ENCODE data around the gene PTPRN2. TPM values are rescaled to one million over a fixed set of nuclear protein-coding genes. Genes with fewer than 3 reads are reported as not detected.

PTPRN2 gene
- total and polyA plus RNA-seq, 2 donors (not counting 1 experiment from before 2014, with no cell fraction given): 0.54 to 1.2 TPM

DNA sequence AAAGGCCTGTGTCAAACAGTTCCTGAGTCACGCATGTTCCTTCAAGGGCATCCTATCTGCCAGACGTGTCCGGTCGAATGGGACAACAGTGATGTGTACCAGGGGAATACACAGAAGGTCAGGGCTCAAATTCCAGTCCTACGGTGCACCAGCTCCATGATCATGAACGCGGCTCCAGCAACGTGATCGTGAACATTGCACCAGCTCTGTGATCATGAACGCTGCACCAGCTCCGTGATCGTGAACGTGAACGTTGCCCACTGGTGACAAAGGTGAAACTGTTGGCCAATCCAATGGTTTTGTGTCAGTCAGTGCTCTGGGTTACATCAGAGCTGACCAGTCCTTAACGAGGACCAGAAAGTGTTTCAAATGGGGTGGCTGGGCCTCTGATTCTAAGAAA, 4.3 kb upstream of the PTPRN2 start:
- no peak overlapping the region for H3K4me2 ChIP-seq (ENCODE audit: extremely low read depth, insufficient read depth, low read length)
- no peak overlapping the region for H3K27ac ChIP-seq (ENCODE audit: insufficient read depth, low read length)
- no peaks in the 10 kb centered on the region for H3K36me3 ChIP-seq (ENCODE audit: control insufficient read depth, insufficient read depth, low read length)
- no peak overlapping the region for H3K4me3 ChIP-seq (replicated peaks in 1 of 4; ENCODE audit: control extremely low read depth in 1 of 4, insufficient read depth in 1 of 4, low read depth in 3 of 4, low read length in 4 of 4)
- TF ChIP-seq, protein P1, sequence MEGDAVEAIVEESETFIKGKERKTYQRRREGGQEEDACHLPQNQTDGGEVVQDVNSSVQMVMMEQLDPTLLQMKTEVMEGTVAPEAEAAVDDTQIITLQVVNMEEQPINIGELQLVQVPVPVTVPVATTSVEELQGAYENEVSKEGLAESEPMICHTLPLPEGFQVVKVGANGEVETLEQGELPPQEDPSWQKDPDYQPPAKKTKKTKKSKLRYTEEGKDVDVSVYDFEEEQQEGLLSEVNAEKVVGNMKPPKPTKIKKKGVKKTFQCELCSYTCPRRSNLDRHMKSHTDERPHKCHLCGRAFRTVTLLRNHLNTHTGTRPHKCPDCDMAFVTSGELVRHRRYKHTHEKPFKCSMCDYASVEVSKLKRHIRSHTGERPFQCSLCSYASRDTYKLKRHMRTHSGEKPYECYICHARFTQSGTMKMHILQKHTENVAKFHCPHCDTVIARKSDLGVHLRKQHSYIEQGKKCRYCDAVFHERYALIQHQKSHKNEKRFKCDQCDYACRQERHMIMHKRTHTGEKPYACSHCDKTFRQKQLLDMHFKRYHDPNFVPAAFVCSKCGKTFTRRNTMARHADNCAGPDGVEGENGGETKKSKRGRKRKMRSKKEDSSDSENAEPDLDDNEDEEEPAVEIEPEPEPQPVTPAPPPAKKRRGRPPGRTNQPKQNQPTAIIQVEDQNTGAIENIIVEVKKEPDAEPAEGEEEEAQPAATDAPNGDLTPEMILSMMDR (conservative IDR thresholded peaks at IDR 0.05 in 1 of 2, IDR thresholded peaks at IDR 0.05 in 1 of 2; ENCODE audit: low read depth in 1 of 2, low read length in 2 of 2): no peak
- TF ChIP-seq EZH2 (IDR thresholded peaks at IDR 0.05; ENCODE audit: low read length, missing control alignments): no peak
- H3K79me2 ChIP-seq (ENCODE audit: control insufficient read depth, insufficient read depth, low read length): no peaks in the 10 kb centered on the region
- no peak overlapping the region for H3K9ac ChIP-seq (ENCODE audit: insufficient read depth, low read length)
- H3K4me1 ChIP-seq (ENCODE audit: control insufficient read depth, extremely low read depth, insufficient read depth, low read length): no peaks in the 10 kb centered on the region
- H3K9me3 ChIP-seq (ENCODE audit: control insufficient read depth, insufficient read depth, low read depth, low read length): peaks cover 1% of the 10 kb centered on the region
- no peak overlapping the region for H2AFZ ChIP-seq (ENCODE audit: low read length)
- DNase-seq (ENCODE audit: low read depth in 2 of 2): no peak
- H4K20me1 ChIP-seq (ENCODE audit: control insufficient read depth, extremely low read depth, insufficient read depth, low read length): no peaks in the 10 kb centered on the region
- peaks cover 13% of the 10 kb centered on the region for H3K27me3 ChIP-seq (ENCODE audit: control insufficient read depth, insufficient read depth, low read length)

DNA sequence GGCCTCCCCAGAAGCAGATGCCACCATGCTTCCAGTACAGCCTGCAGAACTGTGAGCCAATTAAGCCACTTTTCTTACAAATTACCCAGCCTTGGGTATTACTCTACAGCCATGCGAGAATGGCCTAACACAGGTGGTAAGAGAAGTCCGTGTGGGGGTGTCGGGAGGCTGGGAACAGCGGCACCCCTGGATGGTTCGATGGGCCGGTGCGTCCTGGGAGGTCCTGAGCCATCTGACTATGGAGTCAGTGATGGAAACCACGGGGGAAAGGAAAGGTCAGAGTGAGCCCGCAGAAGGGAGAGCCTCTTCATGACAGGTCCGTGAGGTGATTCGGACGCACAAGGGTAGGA, 2.5 kb upstream of the PTPRN2 start:
- Histone ChIP-seq H3K27me3 (ENCODE audit: control insufficient read depth, insufficient read depth, low read length) (peaks cover 22% of the 10 kb centered on the region), H3K9me3 (ENCODE audit: control insufficient read depth, insufficient read depth, low read depth, low read length) (peaks cover 1% of the 10 kb centered on the region), H3K4me1 (ENCODE audit: control insufficient read depth, extremely low read depth, insufficient read depth, low read length) (no peaks in the 10 kb centered on the region), H3K36me3 (ENCODE audit: control insufficient read depth, insufficient read depth, low read length) (no peaks in the 10 kb centered on the region), H3K9ac (ENCODE audit: insufficient read depth, low read length) (no peak overlapping the region), H3K27ac (ENCODE audit: insufficient read depth, low read length) (no peak overlapping the region), H2AFZ (ENCODE audit: low read length) (no peak overlapping the region), H3K4me3 (replicated peaks in 1 of 4; ENCODE audit: control extremely low read depth in 1 of 4, insufficient read depth in 1 of 4, low read depth in 3 of 4, low read length in 4 of 4) (no peak overlapping the region), H3K79me2 (ENCODE audit: control insufficient read depth, insufficient read depth, low read length) (no peaks in the 10 kb centered on the region), H4K20me1 (ENCODE audit: control insufficient read depth, extremely low read depth, insufficient read depth, low read length) (no peaks in the 10 kb centered on the region), H3K4me2 (ENCODE audit: extremely low read depth, insufficient read depth, low read length) (no peak overlapping the region)
- DNase-seq (ENCODE audit: low read depth in 2 of 2): no peak
- TF ChIP-seq, protein P1 (conservative IDR thresholded peaks at IDR 0.05 in 1 of 2, IDR thresholded peaks at IDR 0.05 in 1 of 2; ENCODE audit: low read depth in 1 of 2, low read length in 2 of 2): no peak
- TF ChIP-seq EZH2 (IDR thresholded peaks at IDR 0.05; ENCODE audit: low read length, missing control alignments): no peak

DNA sequence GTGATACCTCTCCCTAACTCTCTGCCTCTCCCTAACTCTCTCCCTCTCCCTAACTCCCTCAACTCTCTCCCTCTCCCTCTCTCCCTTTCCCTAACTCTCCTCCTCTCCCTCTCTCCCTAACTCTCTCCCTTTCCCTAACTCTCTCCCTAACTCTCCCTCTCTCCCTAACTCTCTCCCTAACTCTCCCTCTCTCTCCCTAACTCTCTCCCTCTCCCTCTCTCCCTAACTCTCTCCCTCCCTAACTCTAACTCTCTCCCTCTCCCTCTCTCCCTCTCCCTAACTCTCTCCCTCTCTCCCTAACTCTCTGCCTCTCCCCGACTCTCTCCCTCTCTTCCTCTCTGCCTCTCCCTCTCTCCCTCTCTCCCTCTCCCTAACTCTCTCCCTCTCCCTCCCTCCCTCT, 2.0 kb upstream of the PTPRN2 start:
- Histone ChIP-seq H3K27ac (ENCODE audit: insufficient read depth, low read length) (no peak overlapping the region), H3K4me3 (replicated peaks in 1 of 4; ENCODE audit: control extremely low read depth in 1 of 4, insufficient read depth in 1 of 4, low read depth in 3 of 4, low read length in 4 of 4) (no peak overlapping the region), H4K20me1 (ENCODE audit: control insufficient read depth, extremely low read depth, insufficient read depth, low read length) (no peaks in the 10 kb centered on the region), H3K79me2 (ENCODE audit: control insufficient read depth, insufficient read depth, low read length) (no peaks in the 10 kb centered on the region), H3K36me3 (ENCODE audit: control insufficient read depth, insufficient read depth, low read length) (no peaks in the 10 kb centered on the region), H3K4me2 (ENCODE audit: extremely low read depth, insufficient read depth, low read length) (no peak overlapping the region), H3K27me3 (ENCODE audit: control insufficient read depth, insufficient read depth, low read length) (peaks cover 27% of the 10 kb centered on the region), H3K9me3 (ENCODE audit: control insufficient read depth, insufficient read depth, low read depth, low read length) (no peaks in the 10 kb centered on the region), H3K4me1 (ENCODE audit: control insufficient read depth, extremely low read depth, insufficient read depth, low read length) (no peaks in the 10 kb centered on the region), H3K9ac (ENCODE audit: insufficient read depth, low read length) (no peak overlapping the region), H2AFZ (ENCODE audit: low read length) (no peak overlapping the region)
- TF ChIP-seq, protein P1 (conservative IDR thresholded peaks at IDR 0.05 in 1 of 2, IDR thresholded peaks at IDR 0.05 in 1 of 2; ENCODE audit: low read depth in 1 of 2, low read length in 2 of 2): no peak
- no peak for TF ChIP-seq EZH2 (IDR thresholded peaks at IDR 0.05; ENCODE audit: low read length, missing control alignments)
- no peak for DNase-seq (ENCODE audit: low read depth in 2 of 2)

Measured in fibroblast of lung (primary cell).